Fibroblast of the aortic adventitia (primary cell): Measurements from ENCODE around the gene MCU. TPM values are rescaled to one million over a fixed set of nuclear protein-coding genes. Genes with fewer than 3 reads are reported as not detected.

ENCODE experiments used
- DNase-seq: peaks from one replicate; pipeline ENCODE4 v3.0.0-alpha.2; 2010; ENCODE audit warnings: low read depth
- H3K4me3 ChIP-seq: 2 replicates; pipeline ENCODE4 v1.5.1; 2011; ENCODE audit warnings: low read depth, mild to moderate bottlenecking, control low read depth, low read length, moderate library complexity
- total RNA-seq: library from RNA; depleted of rRNA; stranded (reverse); fragments of >200 nt; gene quantifications from 2 replicates; pipeline ENCODE4 v1.2.3, GENCODE V29; 2012; ENCODE audit warnings: low replicate concordance
- TF ChIP-seq, protein P1 (sequence below): IDR thresholded peaks from 2 replicates; pipeline ENCODE4 v1.5.1; 2011; ENCODE audit warnings: mild to moderate bottlenecking, low read length, control low read depth, inconsistent platforms; ENCODE audit not compliant: insufficient read depth

MCU gene
- total RNA-seq, 1 donor: 32.5 TPM

DNA sequence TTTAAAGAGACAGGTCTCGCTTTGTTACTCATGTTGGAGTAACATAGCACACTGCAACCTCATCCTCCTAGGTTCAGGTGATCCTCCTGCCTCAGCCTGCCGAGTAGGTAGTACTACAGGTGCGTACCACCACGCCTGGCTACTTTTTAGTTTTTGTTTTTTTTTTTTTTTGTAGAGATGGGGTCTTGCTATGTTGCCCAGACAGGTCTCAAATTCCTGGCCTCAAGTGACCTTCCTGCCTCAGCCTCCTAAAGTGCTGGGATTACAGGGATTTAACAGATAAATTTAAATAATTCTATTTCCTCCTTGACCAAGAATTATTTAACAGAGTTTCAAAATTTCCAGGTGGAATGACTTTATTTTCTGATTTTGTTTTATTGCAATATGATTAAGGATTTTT lies 104.6 kb downstream of the MCU start:
- TF ChIP-seq, protein P1, sequence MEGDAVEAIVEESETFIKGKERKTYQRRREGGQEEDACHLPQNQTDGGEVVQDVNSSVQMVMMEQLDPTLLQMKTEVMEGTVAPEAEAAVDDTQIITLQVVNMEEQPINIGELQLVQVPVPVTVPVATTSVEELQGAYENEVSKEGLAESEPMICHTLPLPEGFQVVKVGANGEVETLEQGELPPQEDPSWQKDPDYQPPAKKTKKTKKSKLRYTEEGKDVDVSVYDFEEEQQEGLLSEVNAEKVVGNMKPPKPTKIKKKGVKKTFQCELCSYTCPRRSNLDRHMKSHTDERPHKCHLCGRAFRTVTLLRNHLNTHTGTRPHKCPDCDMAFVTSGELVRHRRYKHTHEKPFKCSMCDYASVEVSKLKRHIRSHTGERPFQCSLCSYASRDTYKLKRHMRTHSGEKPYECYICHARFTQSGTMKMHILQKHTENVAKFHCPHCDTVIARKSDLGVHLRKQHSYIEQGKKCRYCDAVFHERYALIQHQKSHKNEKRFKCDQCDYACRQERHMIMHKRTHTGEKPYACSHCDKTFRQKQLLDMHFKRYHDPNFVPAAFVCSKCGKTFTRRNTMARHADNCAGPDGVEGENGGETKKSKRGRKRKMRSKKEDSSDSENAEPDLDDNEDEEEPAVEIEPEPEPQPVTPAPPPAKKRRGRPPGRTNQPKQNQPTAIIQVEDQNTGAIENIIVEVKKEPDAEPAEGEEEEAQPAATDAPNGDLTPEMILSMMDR: no peak
- no peak for DNase-seq
- no peak overlapping the region for H3K4me3 ChIP-seq

DNA sequence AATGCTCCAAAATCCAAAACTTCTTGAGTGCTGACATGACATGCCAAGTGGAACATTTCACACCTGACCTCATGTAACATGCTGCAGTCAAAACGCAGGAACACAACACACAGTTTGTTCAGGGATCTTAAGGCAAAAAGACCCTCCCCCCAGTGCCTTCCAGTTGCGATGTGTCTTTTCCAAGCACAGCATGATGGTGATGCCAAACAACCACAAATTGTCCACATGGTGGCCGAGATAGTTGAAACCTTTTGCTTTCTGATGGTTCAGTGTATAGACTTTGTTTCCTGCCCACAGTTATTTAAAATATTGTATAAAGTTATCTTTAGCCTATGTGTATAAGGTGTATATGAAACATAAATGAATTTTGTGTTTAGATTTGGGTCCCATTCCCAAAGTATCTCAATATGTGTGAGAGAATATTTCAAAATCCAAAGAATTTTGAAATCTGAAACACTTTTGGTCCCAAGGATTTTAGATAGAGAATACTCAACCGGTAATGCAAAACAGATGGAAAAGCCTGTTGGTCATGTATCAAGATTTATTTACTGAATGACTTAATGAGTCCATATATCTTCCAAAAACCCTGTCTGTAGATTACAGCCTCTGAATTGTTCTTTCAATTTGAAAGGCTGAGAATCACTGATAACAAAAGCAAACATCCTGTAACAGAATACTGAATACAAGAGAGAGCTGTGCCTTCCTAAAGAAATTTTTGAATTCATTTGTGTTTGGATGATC lies 108.2 kb downstream of the MCU start:
- no peak overlapping the region for H3K4me3 ChIP-seq
- TF ChIP-seq, protein P1: no peak
- DNase-seq: peak; percentile 92

DNA sequence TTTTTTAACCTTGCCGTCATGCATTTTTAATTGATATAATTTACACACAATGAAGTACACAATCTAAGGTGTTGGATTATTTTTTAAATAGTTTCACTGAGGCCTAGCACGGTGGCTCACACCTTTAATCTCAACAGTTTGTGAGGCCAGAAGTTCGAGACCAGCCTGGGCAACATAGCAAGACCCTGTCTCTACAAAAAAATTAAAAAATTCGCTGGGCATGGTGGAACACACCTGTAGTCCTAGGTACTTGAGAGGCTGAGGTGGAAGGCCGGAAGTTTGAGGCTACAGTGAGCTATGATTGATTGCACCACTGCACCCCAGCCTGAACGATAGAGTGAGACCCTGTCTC lies 108.8 kb downstream of the MCU start:
- TF ChIP-seq, protein P1: no peak
- DNase-seq: no peak
- no peak overlapping the region for H3K4me3 ChIP-seq

DNA sequence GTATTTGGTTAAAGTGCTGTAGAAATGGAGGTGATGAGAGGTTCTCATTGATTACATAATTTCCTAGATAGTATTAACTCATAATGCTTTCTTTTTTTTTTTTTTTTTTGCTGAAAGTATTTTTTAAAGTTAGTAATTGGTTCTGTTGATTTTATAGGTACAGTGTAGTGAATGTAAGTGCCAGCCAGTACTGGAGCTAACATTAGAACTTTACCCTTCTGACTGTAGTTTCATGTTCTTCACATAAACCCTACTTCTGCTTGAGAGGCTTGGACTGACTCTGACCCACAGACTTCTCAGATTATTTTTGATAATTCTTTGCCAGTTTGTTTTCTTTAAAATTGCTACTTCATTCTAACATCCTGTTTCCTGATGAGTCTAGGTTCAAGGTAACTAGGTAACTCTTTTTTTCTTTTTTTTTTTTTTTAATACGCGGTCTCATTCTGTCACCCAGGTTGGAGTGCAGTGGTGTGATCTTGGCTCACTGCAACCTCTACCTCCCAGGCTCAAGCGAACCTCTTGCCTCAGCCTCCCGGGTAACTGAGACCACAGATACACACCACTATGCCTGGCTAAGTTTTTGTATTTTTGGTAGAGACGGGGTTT lies 109.4 kb downstream of the MCU start:
- TF ChIP-seq, protein P1: no peak
- no peak overlapping the region for H3K4me3 ChIP-seq
- DNase-seq: no peak

DNA sequence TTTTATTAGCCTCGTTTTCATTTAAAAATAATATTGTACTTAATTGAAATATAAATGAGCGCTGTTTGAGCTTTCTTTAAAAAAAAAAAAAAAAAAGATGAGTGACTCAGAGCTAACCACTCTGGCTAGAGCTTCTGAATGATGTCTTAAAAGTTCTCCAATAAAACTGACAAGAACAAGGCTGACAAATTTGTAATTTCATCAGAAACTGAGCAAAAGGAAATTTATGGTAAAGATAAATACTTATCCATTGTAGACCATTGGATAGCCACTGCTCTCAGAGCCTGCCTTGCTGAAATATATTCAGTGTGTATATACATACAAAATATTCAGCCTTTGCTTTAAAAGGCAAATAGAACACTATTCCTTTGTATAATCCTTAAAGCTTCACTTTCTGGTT lies 110.4 kb downstream of the MCU start:
- H3K4me3 ChIP-seq: no peak overlapping the region
- peak; percentile 41 for DNase-seq
- TF ChIP-seq, protein P1: no peak

DNA sequence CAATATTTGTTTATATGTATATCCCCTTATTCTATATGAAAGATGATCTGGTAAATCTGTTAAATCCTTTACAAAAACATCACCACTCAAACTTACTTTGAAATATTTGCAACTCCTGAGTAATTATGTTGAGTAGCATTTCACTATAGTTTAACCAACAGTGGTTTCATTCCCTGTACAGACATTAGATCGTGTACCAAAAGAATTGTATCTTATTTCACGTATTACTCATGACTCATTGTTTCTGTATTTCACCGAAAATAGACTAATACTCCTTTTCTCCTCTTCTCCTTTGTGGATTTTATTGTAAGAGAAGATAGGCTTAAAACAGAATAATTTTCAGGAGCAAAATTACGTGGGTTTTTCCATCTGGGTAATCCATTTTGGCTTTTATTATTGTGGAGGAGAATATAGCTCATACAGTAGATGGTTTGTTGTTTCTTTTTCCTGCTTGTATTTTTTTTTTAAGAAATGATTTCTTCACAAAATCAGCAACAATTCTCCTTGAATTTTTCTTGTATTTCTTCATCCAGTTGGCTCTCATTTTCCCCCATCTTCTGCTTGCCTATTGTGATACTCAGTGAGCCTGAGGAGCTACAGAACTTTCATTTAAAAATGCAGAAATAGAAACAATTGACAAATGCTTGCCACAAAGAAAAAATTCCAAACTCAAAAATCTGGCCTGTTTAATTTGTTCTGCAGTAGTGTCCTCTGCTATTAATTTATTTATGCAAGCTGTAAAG lies 111.0 kb downstream of the MCU start:
- peak; percentile 74 for DNase-seq
- H3K4me3 ChIP-seq: peak overlapping the region; percentile 38
- TF ChIP-seq, protein P1: no peak
